Gastrocnemius medialis (tissue), 4 donors: ENCODE data around the gene NR2F1.

Source experiments
- POLR2A ChIP-seq, 2 donors: fragments of 450-650 bp; IDR thresholded peaks; one replicate each; pipeline ENCODE4 v1.6.1; 2017; ENCODE audit warnings: antibody characterized with exemption in 2 of 2, mild to moderate bottlenecking in 2 of 2, moderate library complexity in 2 of 2
- TF ChIP-seq, protein P1 (sequence below), 5 experiments: fragments of 450-650 bp in 3 of 5; fragments of 200-600 bp in 2 of 5; sonication (generic) in 2 of 5; IDR thresholded peaks in 4 of 5; conservative IDR thresholded peaks in 1 of 5; 1 replicate in 4 of 5; 2 replicates in 1 of 5; pipeline ENCODE4 v1.5.1; 2016 to 2019; ENCODE audit warnings: antibody characterized with exemption in 5 of 5, mild to moderate bottlenecking in 3 of 5, moderate library complexity in 3 of 5

DNA sequence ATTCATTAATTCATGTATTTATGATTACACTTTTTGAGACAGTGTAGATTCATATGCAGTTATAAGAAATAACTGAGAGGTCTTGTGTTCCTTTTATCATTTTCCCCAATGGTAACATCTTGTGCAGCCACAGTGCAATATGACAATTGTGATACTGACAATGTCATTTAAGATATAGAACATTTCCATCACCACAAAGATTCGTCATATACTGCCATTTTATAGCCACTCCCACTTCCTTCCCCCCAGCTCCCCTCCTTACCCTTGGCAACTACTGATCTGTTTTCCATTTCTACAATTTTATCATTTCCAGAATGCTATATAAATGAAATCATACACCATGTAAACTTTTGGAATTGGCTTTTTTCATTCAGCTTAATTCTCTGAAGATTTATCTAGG lies 53.8 kb downstream of the NR2F1 start:
- no peak for TF ChIP-seq POLR2A (IDR thresholded peaks at IDR 0.05)
- TF ChIP-seq, protein P1, sequence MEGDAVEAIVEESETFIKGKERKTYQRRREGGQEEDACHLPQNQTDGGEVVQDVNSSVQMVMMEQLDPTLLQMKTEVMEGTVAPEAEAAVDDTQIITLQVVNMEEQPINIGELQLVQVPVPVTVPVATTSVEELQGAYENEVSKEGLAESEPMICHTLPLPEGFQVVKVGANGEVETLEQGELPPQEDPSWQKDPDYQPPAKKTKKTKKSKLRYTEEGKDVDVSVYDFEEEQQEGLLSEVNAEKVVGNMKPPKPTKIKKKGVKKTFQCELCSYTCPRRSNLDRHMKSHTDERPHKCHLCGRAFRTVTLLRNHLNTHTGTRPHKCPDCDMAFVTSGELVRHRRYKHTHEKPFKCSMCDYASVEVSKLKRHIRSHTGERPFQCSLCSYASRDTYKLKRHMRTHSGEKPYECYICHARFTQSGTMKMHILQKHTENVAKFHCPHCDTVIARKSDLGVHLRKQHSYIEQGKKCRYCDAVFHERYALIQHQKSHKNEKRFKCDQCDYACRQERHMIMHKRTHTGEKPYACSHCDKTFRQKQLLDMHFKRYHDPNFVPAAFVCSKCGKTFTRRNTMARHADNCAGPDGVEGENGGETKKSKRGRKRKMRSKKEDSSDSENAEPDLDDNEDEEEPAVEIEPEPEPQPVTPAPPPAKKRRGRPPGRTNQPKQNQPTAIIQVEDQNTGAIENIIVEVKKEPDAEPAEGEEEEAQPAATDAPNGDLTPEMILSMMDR (IDR thresholded peaks at IDR 0.05 in 4 of 5, conservative IDR thresholded peaks at IDR 0.05 in 1 of 5): no peak
